HCT116 (cell line): ENCODE results near the gene DOHH. TPM values are rescaled to one million over a fixed set of nuclear protein-coding genes. Genes with fewer than 3 reads are reported as not detected.

ENCODE experiments used
- ATAC-seq: fragments of 200-7000 bp; cut with Tn5 transposase; 2 replicates; pipeline ENCODE4 v1.9.1; 2020; ENCODE audit warnings: mild to moderate bottlenecking, moderate library complexity
- BruUV-seq: library from RNA; stranded (reverse); fragments of 400-500 nt; replicated peaks from 2 replicates; lab custom pipeline; 2021; lab: Mats Ljungman, UMichigan
- CTCF ChIA-PET: fragments of 300-600 bp; sonication (Branson Sonifier 250); formaldehyde crosslinking; loops from one replicate; lab custom pipeline; 2021; ENCODE audit warnings: antibody characterized with exemption; lab: Charles Lee
- POLR2A ChIA-PET: fragments of 300-600, 350-600 bp; sonication (Branson Sonifier 250); formaldehyde crosslinking; loops from one replicate; lab custom pipeline; 2021; ENCODE audit warnings: antibody characterized with exemption; lab: Charles Lee
- RAD21 ChIA-PET, 2 experiments: fragments of 300-600 bp; sonication (Branson Sonifier 250); formaldehyde crosslinking; loops; one replicate each; lab custom pipeline; 2023; ENCODE audit warnings: low total read pairs in 2 of 2; ENCODE audit not compliant: uncharacterized antibody in 2 of 2, unreplicated experiment in 2 of 2, low non-redundant PET in 1 of 2; lab: Charles Lee
- DNase-seq: peaks from one replicate; pipeline ENCODE4 v3.0.0-alpha.2; 2010; ENCODE audit warnings: low read depth, low spot score
- H2AFZ ChIP-seq: fragments of 200-600 bp; shearing (Covaris generic), sonication (generic); 2 replicates; pipeline ENCODE4 v1.6.1; 2017; ENCODE audit warnings: low read depth, mixed run types, mixed read lengths, antibody characterized with exemption, low read length; ENCODE audit not compliant: poor library complexity, severe bottlenecking
- H3K27ac ChIP-seq: 2 replicates; pipeline ENCODE4 v1.5.1; 2012; ENCODE audit warnings: low read depth, low read length
- H3K27me3 ChIP-seq: fragments of 200-600 bp; sonication (generic); 2 replicates; pipeline ENCODE4 v1.6.1; 2016; ENCODE audit warnings: mixed run types, low read length, mixed read lengths; ENCODE audit not compliant: insufficient read depth
- H3K36me3 ChIP-seq, 2 experiments: fragments of 200-500 bp in 1 of 2; fragments of 200-600 bp in 1 of 2; sonication (Bioruptor generic) in 1 of 2; sonication (generic) in 1 of 2; 2 replicates each; pipeline versions ENCODE4 v1.5.1 to v1.6.1; 2014 to 2016; ENCODE audit warnings: low read length in 2 of 2, inconsistent platforms in 1 of 2, mixed read lengths in 1 of 2, mixed run types in 1 of 2; ENCODE audit not compliant: insufficient read depth in 2 of 2, control insufficient read depth in 1 of 2
- H3K4me1 ChIP-seq, 2 experiments: fragments of 200-600 bp in 1 of 2; sonication (generic) in 1 of 2; 2 replicates each; pipeline versions ENCODE4 v1.5.1 to v1.6.1; 2012 to 2017; ENCODE audit warnings: low read length in 2 of 2, inconsistent platforms in 1 of 2, mild to moderate bottlenecking in 1 of 2, mixed read lengths in 1 of 2, mixed run types in 1 of 2, moderate library complexity in 1 of 2; ENCODE audit not compliant: insufficient read depth in 2 of 2, control insufficient read depth in 1 of 2
- H3K4me2 ChIP-seq: fragments of 200-600 bp; sonication (generic); 2 replicates; pipeline ENCODE4 v1.6.1; 2017; ENCODE audit warnings: mixed run types, low read length, mixed read lengths
- H3K4me3 ChIP-seq, 2 experiments: fragments of 200-600 bp in 1 of 2; sonication (generic) in 1 of 2; replicated peaks in 1 of 2; 2 replicates each; pipeline ENCODE4 v1.5.1; 2011 to 2016; ENCODE audit warnings: low read length in 2 of 2, control low read depth in 1 of 2, low read depth in 1 of 2, mild to moderate bottlenecking in 1 of 2, mixed read lengths in 1 of 2, mixed run types in 1 of 2
- H3K79me2 ChIP-seq: fragments of 200-600 bp; sonication (generic); 2 replicates; pipeline ENCODE4 v1.6.1; 2017; ENCODE audit warnings: mild to moderate bottlenecking, mixed run types, low read length, moderate library complexity, mixed read lengths; ENCODE audit not compliant: insufficient read depth
- H3K9ac ChIP-seq: fragments of 200-600 bp; sonication (generic); 2 replicates; pipeline ENCODE4 v1.6.1; 2016; ENCODE audit warnings: low read length, mixed read lengths
- H3K9me2 ChIP-seq: fragments of 200-600 bp; sonication (generic), shearing (Covaris generic); 2 replicates; pipeline ENCODE4 v1.6.1; 2017; ENCODE audit warnings: mixed run types, mild to moderate bottlenecking, moderate library complexity; ENCODE audit not compliant: insufficient read depth
- H3K9me3 ChIP-seq, 2 experiments: fragments of 200-500 bp in 1 of 2; fragments of 200-600 bp in 1 of 2; sonication (Bioruptor generic) in 1 of 2; sonication (generic) in 1 of 2; 2 replicates each; pipeline ENCODE4 v1.6.1; 2014 to 2017; ENCODE audit warnings: low read length in 2 of 2, mixed read lengths in 2 of 2, inconsistent platforms in 1 of 2, low read depth in 1 of 2, mild to moderate bottlenecking in 1 of 2, mixed run types in 1 of 2, moderate library complexity in 1 of 2; ENCODE audit not compliant: control insufficient read depth in 1 of 2, insufficient read depth in 1 of 2
- H4K20me1 ChIP-seq: fragments of 200-600 bp; sonication (generic), shearing (Covaris generic); 2 replicates; pipeline ENCODE4 v1.6.1; 2017; ENCODE audit warnings: mixed run types, mild to moderate bottlenecking, moderate library complexity; ENCODE audit not compliant: insufficient read depth
- EGR1 ChIP-seq: IDR thresholded peaks from 2 replicates; pipeline ENCODE4 v1.6.1; 2012; ENCODE audit warnings: low read depth
- ELF1 ChIP-seq: IDR thresholded peaks from 2 replicates; pipeline ENCODE4 v1.6.1; 2012; ENCODE audit warnings: low read depth, borderline replicate concordance
- FOSL1 ChIP-seq: IDR thresholded peaks from 2 replicates; pipeline ENCODE4 v1.6.1; 2012; ENCODE audit warnings: low read depth
- JUND ChIP-seq: IDR thresholded peaks from 2 replicates; pipeline ENCODE4 v1.6.1; 2012
- MAX ChIP-seq: IDR thresholded peaks from 2 replicates; pipeline ENCODE4 v1.6.1; 2012
- POLR2A ChIP-seq: IDR thresholded peaks from 2 replicates; pipeline ENCODE4 v1.7.0; 2011; ENCODE audit warnings: borderline replicate concordance; ENCODE audit not compliant: insufficient read depth, insufficient read length; ENCODE audit errors: extremely low read depth
- ZBTB33 ChIP-seq: IDR thresholded peaks from 2 replicates; pipeline ENCODE4 v1.6.1; 2011; ENCODE audit warnings: mild to moderate bottlenecking, low read length, moderate library complexity; ENCODE audit not compliant: insufficient replicate concordance; ENCODE audit errors: extremely low read depth
- intact Hi-C: fragments of 100-400 bp; cut with micrococcal nuclease; formaldehyde crosslinking; loops from 2 replicates; pipeline ENCODE4 v1.10.0; 2022
- total RNA-seq: library from RNA; stranded (reverse); gene quantifications from one replicate; pipeline ENCODE4 v1.2.1, GENCODE V29; 2021; ENCODE audit not compliant: unreplicated experiment
- TF ChIP-seq, protein P1 (sequence below), 3 experiments: fragments of 200-600 bp in 1 of 3; sonication (generic) in 1 of 3; IDR thresholded peaks in 2 of 3; conservative IDR thresholded peaks in 1 of 3; 2 replicates each; pipeline ENCODE4 v1.5.1; 2012 to 2017; ENCODE audit warnings: low read depth in 2 of 3, low read length in 2 of 3, antibody characterized with exemption in 1 of 3, borderline replicate concordance in 1 of 3, control low read depth in 1 of 3, mild to moderate bottlenecking in 1 of 3, mixed read lengths in 1 of 3, mixed run types in 1 of 3, moderate library complexity in 1 of 3; ENCODE audit not compliant: insufficient read depth in 1 of 3

The DOHH gene
- total RNA-seq, 1 experiment from 2014 or later, result 20.9 TPM

GRCh38 chr19:3514930-3515329, 14.5 kb upstream of the DOHH start (continued):
- TF ChIP-seq, protein P1, sequence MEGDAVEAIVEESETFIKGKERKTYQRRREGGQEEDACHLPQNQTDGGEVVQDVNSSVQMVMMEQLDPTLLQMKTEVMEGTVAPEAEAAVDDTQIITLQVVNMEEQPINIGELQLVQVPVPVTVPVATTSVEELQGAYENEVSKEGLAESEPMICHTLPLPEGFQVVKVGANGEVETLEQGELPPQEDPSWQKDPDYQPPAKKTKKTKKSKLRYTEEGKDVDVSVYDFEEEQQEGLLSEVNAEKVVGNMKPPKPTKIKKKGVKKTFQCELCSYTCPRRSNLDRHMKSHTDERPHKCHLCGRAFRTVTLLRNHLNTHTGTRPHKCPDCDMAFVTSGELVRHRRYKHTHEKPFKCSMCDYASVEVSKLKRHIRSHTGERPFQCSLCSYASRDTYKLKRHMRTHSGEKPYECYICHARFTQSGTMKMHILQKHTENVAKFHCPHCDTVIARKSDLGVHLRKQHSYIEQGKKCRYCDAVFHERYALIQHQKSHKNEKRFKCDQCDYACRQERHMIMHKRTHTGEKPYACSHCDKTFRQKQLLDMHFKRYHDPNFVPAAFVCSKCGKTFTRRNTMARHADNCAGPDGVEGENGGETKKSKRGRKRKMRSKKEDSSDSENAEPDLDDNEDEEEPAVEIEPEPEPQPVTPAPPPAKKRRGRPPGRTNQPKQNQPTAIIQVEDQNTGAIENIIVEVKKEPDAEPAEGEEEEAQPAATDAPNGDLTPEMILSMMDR (IDR thresholded peaks at IDR 0.05 in 2 of 3, conservative IDR thresholded peaks at IDR 0.05 in 1 of 3; ENCODE audit: borderline replicate concordance in 1 of 3, insufficient read depth in 1 of 3, low read depth in 2 of 3, low read length in 2 of 3), result no peak
- TF ChIP-seq JUND, result no peak

DNA sequence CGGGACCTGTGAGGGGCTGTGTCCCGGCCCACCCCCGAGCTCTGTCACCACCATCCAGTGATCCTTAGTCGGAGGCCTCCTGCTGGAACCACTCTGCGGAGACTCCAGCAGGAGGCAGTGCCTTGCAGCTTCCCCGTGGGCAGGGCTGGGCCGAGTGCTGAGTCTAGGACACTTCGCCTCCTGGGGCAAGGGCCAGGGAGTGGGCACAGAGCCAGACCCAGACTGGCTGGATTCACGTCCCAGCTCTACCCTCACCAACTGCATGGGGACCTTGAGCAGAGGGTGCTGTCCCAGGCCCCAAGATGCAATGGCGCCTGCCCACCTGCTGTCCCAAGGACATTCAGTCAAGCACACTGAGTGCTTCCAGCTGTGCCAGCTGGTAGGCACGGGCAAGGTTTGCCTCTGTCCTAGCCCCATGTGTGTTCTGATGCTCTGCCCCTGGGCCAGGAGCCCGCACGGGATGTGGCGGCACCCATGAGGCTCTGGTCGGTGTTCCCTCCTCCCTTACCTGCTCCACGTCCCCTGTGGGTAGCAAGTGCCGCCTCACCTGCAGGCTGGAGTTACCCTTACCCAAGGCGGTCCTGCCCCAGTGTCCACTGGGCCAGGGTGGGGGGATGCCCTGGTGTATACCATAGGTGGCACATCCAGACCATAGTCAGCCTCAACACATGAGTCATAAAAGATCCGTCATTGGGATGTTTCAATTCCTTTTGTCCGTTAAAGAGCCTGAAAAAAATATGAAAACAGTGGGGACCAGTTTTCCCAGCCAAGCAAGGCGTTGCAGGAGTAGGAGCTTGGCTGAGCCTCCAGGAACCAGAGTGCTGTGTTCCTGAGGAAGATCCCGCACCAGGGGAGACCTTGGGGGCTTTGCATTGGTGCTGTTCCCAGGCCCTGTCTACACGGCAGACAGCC, 13.0 kb upstream of the DOHH start:
- DNase-seq, result no peak
- no peak; the same call in 1 of the 2 replicates for ATAC-seq
- H3K4me3 ChIP-seq, result no peak overlapping the region
- H3K9ac ChIP-seq, result no peak overlapping the region
- H3K36me3 ChIP-seq, result peaks cover 2 to 12% of the 10 kb centered on the region in 2 experiments; a peak in 2 of 4 replicates
- intact Hi-C loops, result no loop called here
- no TSS peak for BruUV-seq
- no peaks in the 10 kb centered on the region for H4K20me1 ChIP-seq
- no peaks in the 10 kb centered on the region for H3K9me3 ChIP-seq
- H3K27ac ChIP-seq, result no peak overlapping the region; the same call in 1 of the 2 replicates
- ChIA-PET CTCF (no interaction called here), POLR2A (no interaction called here), RAD21 (no interaction called here)
- H3K9me2 ChIP-seq, result no peaks in the 10 kb centered on the region
- no peaks in the 10 kb centered on the region for H3K27me3 ChIP-seq
- H3K4me1 ChIP-seq, result peaks cover 9 to 15% of the 10 kb centered on the region in 2 experiments
- H3K4me2 ChIP-seq, result no peak overlapping the region
- H3K79me2 ChIP-seq, result peaks cover 95% of the 10 kb centered on the region
- no peak overlapping the region for H2AFZ ChIP-seq
- TF ChIP-seq EGR1, result no peak
- TF ChIP-seq, protein P1 (IDR thresholded peaks at IDR 0.05 in 2 of 3, conservative IDR thresholded peaks at IDR 0.05 in 1 of 3; ENCODE audit: borderline replicate concordance in 1 of 3, insufficient read depth in 1 of 3, low read depth in 2 of 3, low read length in 2 of 3), result peak in 1 of 3 experiments; percentile 33; a peak in 2 of 6 replicates
- no peak for TF ChIP-seq ZBTB33
- TF ChIP-seq ELF1, result no peak
- no peak for TF ChIP-seq POLR2A
- no peak for TF ChIP-seq MAX
- TF ChIP-seq FOSL1, result no peak
